Ecto neural progenitor cell (in vitro differentiated cells): ENCODE measurements around the gene TBPL2.
"Not testable (repeated sequence)": the region's sequence is repeated elsewhere in the genome, so short reads cannot be mapped to it uniquely, and the experiment has no call there.

ENCODE experiments used
- DNase-seq: peaks from one replicate; pipeline ENCODE4 v3.0.0-alpha.2; 2018; ENCODE audit warnings: low spot score

Gene TBPL2

DNA sequence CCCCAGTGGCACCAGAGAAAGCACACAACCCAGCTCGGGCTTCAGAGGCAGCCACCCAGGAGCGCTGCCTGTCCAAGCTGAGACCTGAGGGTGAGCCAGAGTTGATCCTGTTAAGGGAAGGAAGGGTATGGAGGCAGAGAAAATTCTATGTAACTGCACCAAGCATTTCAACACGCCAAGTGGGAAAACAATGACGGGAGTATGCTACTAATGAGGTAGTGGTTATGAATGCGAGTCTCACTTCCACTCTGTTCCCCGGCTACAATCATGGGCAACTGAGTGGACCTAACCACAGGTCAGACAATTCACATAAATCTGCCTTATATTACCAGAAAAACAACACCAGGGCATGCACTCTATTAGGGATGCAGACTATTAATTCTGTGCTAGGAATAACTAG is 38.7 kb downstream of the TBPL2 start:
- DNase-seq, result no peak

DNA sequence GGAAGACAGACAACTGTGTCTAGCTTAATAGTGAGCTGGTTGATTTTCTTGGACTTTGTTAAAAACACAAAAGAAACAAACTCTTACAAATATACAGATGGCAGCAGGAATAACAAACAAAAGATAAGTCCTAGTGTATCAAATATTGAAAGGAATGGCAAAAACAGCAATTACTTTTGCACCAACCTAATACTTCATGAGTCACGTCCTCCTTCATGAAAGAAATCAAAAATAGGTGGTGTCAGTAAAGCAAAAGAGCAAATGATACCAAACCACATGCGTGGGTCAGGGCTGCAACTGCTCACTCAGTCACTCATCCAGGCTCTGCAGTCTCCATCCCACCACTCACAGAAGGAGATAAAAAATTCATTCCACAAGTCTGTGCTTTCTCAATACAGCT is 40.6 kb downstream of the TBPL2 start:
- no peak for DNase-seq

DNA sequence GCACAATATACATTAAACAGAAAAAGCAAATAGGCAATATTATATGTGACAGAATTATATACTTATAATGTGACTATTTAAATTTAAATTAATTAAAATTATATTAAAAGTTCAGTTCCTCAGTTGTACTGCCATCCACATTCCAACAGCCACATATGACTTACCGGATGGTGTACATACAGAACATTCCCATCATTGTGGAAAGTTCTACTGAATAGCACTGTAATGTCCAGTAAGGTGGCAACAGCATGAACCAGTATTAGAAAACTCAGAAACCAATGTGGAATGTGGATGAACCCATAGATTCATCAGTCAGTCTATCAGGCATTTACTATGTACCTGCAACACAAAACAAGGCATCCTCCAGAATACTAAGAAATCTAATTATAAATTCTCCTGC is 41.2 kb downstream of the TBPL2 start:
- no peak for DNase-seq

GRCh38 chr14:55398679-55399078 is 41.7 kb downstream of the TBPL2 start:
- DNase-seq, result no peak

DNA sequence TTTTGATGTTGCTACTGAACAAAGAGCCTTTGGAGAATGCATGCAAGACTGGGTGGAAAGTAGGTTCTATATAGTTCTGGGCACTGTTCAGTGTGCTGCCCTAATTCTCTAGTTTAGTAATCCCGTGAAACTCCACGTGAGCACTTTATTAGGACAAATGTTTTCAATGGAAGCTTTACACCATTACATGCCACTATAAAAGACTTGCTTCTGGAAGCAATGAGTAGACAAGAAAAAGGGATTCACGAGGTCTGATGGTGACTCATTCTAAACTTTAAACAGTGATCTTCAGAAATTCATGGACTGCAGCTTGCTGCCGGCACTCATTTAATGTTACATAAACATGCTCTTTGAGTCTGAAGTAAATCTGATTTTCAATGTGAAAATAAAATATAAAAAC is 51.1 kb downstream of the TBPL2 start:
- DNase-seq, result no peak

- DNase-seq, result no peak
Measured at GRCh38 chr14:55388160-55388559, 52.3 kb downstream of the TBPL2 start.

DNA sequence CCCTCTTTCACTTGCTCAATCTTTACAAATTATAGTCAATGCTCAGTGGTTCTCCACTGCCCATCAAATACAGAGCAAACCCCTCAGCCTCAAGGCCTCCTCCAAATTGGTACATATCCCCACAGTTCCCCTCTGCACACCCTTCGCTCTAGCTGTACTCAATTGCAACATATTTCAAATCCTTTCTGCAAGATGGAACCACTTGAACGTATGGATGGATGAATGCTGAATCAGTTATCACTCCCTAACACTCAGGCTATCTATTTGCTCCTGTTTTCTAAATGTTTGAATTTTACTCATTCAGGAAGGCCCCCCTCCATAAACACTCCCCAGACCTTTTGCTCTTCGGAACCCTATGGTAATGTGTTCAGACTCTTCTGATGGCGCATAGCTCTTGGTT is 53.3 kb downstream of the TBPL2 start:
- DNase-seq, result no peak

- DNase-seq, result no peak
Measured at GRCh38 chr14:55386037-55386808, 54.2 kb downstream of the TBPL2 start.

DNA sequence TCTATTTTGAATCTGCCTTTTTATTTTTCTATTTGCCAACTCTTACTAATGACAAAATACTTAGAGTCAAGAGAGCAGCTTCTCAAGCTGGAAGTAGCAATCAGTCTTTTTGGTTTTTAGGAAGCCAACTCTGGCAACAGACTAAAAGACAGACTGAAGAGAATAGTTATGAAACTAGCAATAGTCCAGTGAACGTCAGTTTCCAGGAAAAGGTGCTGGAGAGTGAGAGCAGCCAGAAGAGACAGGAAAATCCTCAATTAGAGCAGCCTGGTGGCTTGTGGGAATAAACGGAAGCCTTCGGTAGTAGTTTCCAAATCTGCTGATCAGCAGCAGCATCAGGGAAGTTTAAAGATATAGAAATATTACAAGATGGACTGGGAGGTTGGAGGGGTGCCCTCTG is 55.9 kb downstream of the TBPL2 start:
- DNase-seq, result no peak

- no peak for DNase-seq
Measured at GRCh38 chr14:55383541-55384140, 56.8 kb downstream of the TBPL2 start.

DNA sequence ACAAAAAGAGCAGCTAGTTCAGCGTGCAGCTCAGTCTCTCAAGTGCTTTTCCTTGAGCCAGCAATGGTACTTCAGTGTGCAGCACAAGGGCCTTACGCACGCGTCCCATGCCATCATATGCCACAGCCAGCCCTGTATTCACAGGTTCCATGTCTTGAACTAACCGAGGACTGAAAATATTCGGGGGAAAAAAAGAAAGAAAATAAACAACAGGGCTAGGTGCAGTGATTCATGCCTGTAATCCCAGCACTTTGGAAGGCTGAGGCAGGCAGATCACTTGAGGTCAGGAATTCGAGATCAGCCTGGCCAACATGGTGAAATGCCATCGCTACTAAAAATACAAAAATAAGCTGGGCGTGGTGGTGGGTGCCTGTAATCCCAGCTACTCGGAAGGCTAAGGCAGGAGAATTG is 57.4 kb downstream of the TBPL2 start:
- DNase-seq, result not testable (repeated sequence)

DNA sequence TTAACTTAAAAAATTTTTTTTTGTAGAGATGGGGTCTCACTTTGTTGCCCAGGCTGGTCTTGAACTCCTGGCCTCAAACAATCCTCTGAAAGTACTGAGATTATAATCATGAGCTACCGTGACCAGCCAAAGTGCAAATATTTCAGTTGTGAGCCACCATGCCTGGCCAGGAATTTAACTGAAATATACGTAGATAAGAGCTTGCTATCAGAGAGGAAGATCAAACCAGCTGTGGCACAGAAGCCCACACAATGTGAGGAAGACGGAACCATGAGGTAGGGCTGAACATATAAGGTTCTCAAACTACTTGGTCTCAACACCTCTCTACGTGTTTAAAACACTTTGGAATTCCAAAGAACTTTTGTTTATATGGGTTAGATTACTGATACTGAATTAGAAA is 57.9 kb downstream of the TBPL2 start:
- DNase-seq, result no peak

DNA sequence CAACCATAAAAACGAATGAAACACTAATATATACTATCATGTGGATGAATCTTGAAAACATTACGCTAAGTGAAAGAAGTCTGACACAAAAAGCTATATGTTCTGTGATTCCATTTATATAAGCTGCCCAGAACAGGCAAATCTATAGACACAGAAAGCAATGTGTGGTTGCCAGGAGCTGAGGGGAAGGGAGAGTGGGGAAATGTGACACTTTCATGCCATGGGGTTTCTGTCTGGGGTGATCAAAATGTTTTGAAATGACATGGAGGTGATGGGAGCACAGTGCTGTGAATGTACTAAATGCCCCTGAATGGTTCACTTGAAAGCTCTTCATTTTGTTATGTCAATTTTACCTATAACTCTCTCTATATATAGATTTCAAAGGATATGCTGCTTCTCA is 58.9 kb downstream of the TBPL2 start:
- DNase-seq, result no peak

- DNase-seq, result no peak
Measured at GRCh38 chr14:55381040-55381439, 59.4 kb downstream of the TBPL2 start.

DNA sequence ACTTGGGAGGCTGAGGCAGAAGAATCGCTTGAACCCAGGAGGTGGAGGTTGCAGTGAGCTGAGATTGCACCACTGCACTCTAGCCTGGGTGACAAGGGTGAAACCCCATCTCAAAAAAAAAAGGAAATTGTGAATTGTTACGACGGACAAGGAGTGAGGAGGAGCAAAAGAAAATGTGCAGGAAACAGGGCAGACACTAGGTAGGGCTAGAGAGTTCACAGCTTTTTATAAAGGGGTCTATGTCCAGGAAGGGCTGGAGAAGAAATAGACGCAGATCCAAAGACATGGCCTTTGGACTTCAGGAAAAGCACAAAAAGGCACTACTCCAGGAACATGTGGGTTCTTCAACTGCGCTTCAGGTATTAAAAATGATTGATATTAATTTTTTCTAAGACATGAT is 63.2 kb downstream of the TBPL2 start:
- DNase-seq, result no peak

- DNase-seq, result no peak
Measured at GRCh38 chr14:55374771-55375170, 65.6 kb downstream of the TBPL2 start.

GRCh38 chr14:55373784-55374705 is 66.4 kb downstream of the TBPL2 start:
- DNase-seq, result no peak

- DNase-seq, result no peak
Measured at GRCh38 chr14:55372825-55373224, 67.6 kb downstream of the TBPL2 start.

DNA sequence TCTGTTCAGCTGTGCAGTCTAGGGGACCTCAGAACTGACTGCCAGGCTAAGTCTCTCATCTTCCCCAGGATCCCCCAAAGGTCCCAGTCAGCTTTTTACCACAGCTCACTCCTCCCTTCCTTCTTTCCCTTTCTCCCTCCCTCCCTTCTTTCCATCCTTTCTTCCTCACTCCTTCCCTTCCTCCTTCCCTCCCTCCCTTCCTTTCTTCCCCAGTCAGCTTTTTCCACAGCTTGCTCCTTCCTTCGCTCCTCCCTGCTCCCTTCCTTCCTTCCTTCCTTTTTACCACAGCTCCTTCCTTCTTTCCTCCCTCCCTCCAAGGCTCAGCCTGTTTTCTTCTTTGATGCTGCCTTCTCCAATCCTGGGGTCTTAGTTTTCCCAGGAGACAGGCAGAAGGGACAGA is 68.0 kb downstream of the TBPL2 start:
- no peak for DNase-seq

DNA sequence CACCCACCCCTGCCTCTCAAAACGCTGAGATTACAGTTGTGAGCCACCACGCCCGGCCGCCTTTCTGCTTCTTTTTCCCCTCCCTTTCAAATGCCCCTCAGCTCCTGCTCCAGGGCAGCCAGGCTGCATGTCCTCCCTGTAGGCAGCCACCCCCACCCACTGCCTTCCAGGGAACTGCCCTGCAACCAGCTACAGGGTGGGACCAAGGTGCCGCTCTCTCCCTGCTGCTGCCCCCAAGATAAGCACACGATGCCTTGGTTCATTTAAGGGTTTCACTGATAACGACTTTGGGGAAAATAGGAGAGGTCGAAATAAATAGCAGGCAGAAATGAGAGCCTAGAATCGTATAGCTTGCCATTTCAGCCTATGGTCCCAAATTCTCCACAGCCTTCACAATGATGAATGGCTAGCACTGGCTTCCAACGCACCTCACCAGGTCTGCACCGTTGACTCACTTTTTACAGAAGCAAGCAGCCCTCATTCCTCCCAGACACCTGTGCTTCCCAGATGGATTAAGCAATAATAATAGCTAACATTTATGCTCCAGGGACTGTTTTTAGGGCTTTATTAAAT is 69.4 kb downstream of the TBPL2 start:
- no peak for DNase-seq

- no peak for DNase-seq
Measured at GRCh38 chr14:55366271-55366670, 74.1 kb downstream of the TBPL2 start.
